Measurements from ENCODE around the gene GNG7.

- no peak for TF ChIP-seq CTCF (IDR thresholded peaks at IDR 0.05)
- peak; percentile 24 for TF ChIP-seq POLR2A (IDR thresholded peaks at IDR 0.05)
These were observed 225.3 kb downstream of the GNG7 start for GRCh38 chr19:2477141-2477710.

All from right lobe of liver (tissue), 4 donors.